Measurements from ENCODE around the gene KIR2DL4.
"Not testable (repeated sequence)": the region's sequence is repeated elsewhere in the genome, so short reads cannot be mapped to it uniquely, and the experiment has no call there.

KIR2DL4 gene

DNA sequence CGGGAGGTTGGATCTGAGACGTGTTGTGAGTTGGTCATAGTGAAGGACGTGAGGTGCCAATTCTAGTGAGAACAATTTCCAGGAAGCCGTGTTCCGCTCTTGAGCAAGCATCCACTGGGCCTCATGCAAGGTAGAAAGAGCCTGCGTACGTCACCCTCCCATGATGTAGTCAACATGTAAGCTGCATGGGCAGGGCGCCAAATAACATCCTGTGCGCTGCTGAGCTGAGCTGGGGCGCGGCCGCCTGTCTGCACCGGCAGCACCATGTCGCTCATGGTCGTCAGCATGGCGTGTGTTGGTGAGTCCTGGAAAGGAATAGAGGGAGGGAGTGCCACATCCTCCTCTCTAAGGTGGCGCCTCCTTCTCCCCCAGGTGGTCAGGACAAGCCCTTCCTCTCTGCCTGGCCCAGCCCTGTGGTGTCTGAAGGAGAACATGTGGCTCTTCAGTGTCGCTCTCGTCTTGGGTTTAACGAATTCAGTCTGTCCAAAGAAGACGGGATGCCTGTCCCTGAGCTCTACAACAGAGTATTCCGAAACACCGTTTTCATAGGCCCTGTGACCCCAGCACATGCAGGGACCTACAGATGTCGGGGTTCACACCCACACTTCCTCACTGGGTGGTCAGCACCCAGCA is 17.2 kb upstream of the KIR2DL4 start:
- not testable (repeated sequence) for H3K4me3 Mint-ChIP-seq; H3K4me1 Mint-ChIP-seq; H3K27ac Mint-ChIP-seq; DNase-seq; ATAC-seq; H3K9me3 Mint-ChIP-seq; H3K36me3 Mint-ChIP-seq (ENCODE audit: low read depth)
- peaks cover 11% of the 10 kb centered on the region for H3K27me3 Mint-ChIP-seq

DNA sequence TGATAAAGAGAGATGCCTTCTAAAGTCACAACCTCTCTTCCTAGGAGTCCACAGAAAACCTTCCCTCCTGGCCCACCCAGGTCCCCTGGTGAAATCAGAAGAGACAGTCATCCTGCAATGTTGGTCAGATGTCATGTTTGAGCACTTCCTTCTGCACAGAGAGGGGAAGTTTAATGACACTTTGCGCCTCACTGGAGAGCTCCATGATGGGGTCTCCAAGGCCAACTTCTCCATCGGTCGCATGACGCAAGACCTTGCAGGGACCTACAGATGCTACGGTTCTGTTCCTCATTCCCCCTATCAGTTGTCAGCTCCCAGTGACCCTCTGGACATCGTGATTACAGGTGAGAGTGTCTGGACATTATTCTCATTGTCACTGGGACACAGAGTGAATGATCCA is 15.3 kb upstream of the KIR2DL4 start:
- not testable (repeated sequence) for H3K9me3 Mint-ChIP-seq; H3K4me3 Mint-ChIP-seq; DNase-seq; H3K36me3 Mint-ChIP-seq (ENCODE audit: low read depth); H3K4me1 Mint-ChIP-seq; H3K27ac Mint-ChIP-seq; ATAC-seq
- H3K27me3 Mint-ChIP-seq = peaks cover 11% of the 10 kb centered on the region

DNA sequence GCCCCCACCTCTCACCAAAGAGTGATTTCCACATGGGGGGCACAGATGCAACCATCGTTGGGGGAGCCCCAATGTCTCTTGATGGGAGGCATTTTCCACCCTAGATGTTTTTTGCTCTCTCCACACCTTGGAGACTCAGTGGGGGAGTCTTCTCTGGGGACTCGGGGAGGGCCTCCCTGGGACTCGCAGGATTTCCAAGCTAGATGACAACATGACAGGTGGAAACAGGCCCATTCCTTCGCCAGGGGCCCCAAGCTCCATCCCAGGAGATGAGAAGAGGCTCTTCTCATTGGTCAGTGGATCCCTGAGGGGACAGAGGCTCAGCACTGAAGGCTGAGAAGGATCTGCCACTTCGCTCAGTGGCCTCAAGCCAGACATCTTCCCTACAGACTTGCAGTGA is 12.7 kb upstream of the KIR2DL4 start:
- no peaks in the 10 kb centered on the region for H3K36me3 Mint-ChIP-seq (ENCODE audit: low read depth)
- no peak overlapping the region for H3K27ac Mint-ChIP-seq
- H3K27me3 Mint-ChIP-seq = peaks cover 3% of the 10 kb centered on the region
- H3K4me3 Mint-ChIP-seq = no peak overlapping the region
- no peaks in the 10 kb centered on the region for H3K9me3 Mint-ChIP-seq
- no peak for DNase-seq
- ATAC-seq = no peak
- peaks cover 16% of the 10 kb centered on the region for H3K4me1 Mint-ChIP-seq

DNA sequence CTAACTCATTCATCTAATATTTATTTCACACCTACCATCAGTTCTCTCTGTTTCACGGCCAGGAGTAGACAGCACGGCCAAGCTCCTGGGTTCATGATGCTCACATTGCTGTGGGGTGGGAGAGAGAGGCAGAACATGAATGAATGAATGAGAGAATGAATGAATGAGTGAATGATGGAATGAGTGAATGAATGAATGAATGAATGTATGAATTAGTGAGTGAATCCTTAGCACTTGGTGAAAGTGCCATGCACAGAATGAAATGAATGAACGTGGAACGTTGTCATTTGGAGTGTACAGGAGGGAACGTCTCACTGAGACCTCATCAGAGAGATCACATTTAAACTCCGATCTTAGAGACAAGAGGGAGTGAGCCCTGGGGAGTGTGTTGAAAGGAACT is 11.9 kb upstream of the KIR2DL4 start:
- H3K4me3 Mint-ChIP-seq = no peak overlapping the region
- H3K36me3 Mint-ChIP-seq (ENCODE audit: low read depth) = no peaks in the 10 kb centered on the region
- ATAC-seq (no peak), DNase-seq (no peak)
- no peaks in the 10 kb centered on the region for H3K9me3 Mint-ChIP-seq
- peaks cover 3% of the 10 kb centered on the region for H3K27me3 Mint-ChIP-seq
- H3K27ac Mint-ChIP-seq = no peak overlapping the region
- peaks cover 16% of the 10 kb centered on the region for H3K4me1 Mint-ChIP-seq

DNA sequence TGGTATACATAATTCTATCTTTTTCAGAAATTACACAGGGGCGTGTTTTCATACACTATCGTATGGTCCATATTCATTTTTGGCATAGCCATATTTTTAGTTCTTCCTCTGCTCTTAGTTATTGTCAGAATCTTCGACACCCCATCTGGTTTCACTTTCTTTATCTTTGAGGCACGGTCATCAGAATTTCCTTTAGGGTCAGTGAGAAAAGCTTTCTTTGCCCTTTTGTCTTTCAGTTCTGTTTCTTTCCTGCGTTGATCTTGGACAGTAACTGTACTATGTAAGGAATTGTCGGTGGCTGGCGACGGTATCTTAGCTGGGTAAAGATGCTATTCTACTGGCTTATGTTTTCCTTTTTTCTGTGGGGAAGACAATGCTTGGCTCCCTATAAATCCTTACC is 10.6 kb upstream of the KIR2DL4 start:
- Mint-ChIP-seq H3K4me1 (peaks cover 16% of the 10 kb centered on the region), H3K27me3 (peaks cover under 1% of the 10 kb centered on the region), H3K27ac (no peak overlapping the region), H3K4me3 (peak overlapping the region; percentile 71), H3K36me3 (ENCODE audit: low read depth) (no peaks in the 10 kb centered on the region), H3K9me3 (no peaks in the 10 kb centered on the region)
- DNase-seq = no peak
- no peak for ATAC-seq

GRCh38 chr19:54795758-54796157 is 7.7 kb upstream of the KIR2DL4 start:
- Mint-ChIP-seq H3K27me3 (peaks cover 10% of the 10 kb centered on the region), H3K36me3 (ENCODE audit: low read depth) (no peaks in the 10 kb centered on the region), H3K4me1 (peaks cover 16% of the 10 kb centered on the region), H3K27ac (no peak overlapping the region), H3K4me3 (no peak overlapping the region), H3K9me3 (no peaks in the 10 kb centered on the region)
- no peak for ATAC-seq
- no peak for DNase-seq

DNA sequence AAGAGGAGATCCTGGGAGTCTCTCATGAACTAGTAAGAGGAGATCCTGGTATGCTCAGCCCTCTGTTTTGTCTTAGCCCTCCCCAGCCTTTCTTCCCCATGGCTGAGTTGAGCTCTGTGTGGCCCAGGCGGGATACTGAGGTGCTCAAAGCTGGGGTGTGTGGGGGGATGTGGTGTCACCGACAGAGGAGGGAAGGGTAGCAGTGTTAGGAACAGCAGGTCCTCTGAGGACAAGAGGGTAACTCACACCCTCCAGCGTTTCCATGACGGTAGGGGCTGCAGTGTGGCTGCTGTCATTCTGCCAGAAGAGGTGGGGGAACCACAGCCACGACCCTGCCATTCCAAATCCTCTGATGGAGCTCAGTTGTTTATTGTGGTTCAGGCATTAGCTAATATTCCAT is 691 bp downstream of the KIR2DL4 start:
- H3K4me1 Mint-ChIP-seq = no peaks in the 10 kb centered on the region
- peaks cover 9% of the 10 kb centered on the region for H3K27me3 Mint-ChIP-seq
- no peaks in the 10 kb centered on the region for H3K9me3 Mint-ChIP-seq
- H3K4me3 Mint-ChIP-seq = no peak overlapping the region
- ATAC-seq (peak; percentile 33), DNase-seq (peak; percentile 14)
- no peak overlapping the region for H3K27ac Mint-ChIP-seq
- H3K36me3 Mint-ChIP-seq (ENCODE audit: low read depth) = no peaks in the 10 kb centered on the region

- H3K36me3 Mint-ChIP-seq (ENCODE audit: low read depth) = no peaks in the 10 kb centered on the region
- H3K27me3 Mint-ChIP-seq = peaks cover 4% of the 10 kb centered on the region
- no peak overlapping the region for H3K27ac Mint-ChIP-seq
- DNase-seq (no peak), ATAC-seq (no peak)
- H3K4me3 Mint-ChIP-seq = no peak overlapping the region
- H3K4me1 Mint-ChIP-seq = no peaks in the 10 kb centered on the region
- peaks cover 2% of the 10 kb centered on the region for H3K9me3 Mint-ChIP-seq
Observed at GRCh38 chr19:54804571-54804970, 1.2 kb downstream of the KIR2DL4 start.

- DNase-seq (no peak), ATAC-seq (no peak)
- peaks cover 10% of the 10 kb centered on the region for H3K9me3 Mint-ChIP-seq
- no peak overlapping the region for H3K27ac Mint-ChIP-seq
- no peaks in the 10 kb centered on the region for H3K4me1 Mint-ChIP-seq
- no peaks in the 10 kb centered on the region for H3K36me3 Mint-ChIP-seq (ENCODE audit: low read depth)
- H3K27me3 Mint-ChIP-seq = peaks cover 7% of the 10 kb centered on the region
- no peak overlapping the region for H3K4me3 Mint-ChIP-seq
Observed at GRCh38 chr19:54805665-54806515, 2.5 kb downstream of the KIR2DL4 start.

- ATAC-seq = no peak
- Mint-ChIP-seq H3K27me3 (peaks cover 7% of the 10 kb centered on the region), H3K4me1 (no peaks in the 10 kb centered on the region), H3K9me3 (peaks cover 11% of the 10 kb centered on the region), H3K27ac (no peak overlapping the region), H3K4me3 (no peak overlapping the region), H3K36me3 (ENCODE audit: low read depth) (no peaks in the 10 kb centered on the region)
- DNase-seq = no peak
Observed at GRCh38 chr19:54806516-54806838, 3.1 kb downstream of the KIR2DL4 start.

GRCh38 chr19:54814571-54814970 is 11.2 kb downstream of the KIR2DL4 start:
- not testable (repeated sequence) for H3K27me3 Mint-ChIP-seq; H3K27ac Mint-ChIP-seq; H3K4me3 Mint-ChIP-seq; DNase-seq; H3K4me1 Mint-ChIP-seq; ATAC-seq; H3K36me3 Mint-ChIP-seq (ENCODE audit: low read depth)
- peaks cover 15% of the 10 kb centered on the region for H3K9me3 Mint-ChIP-seq

- H3K4me3 Mint-ChIP-seq = peak within 1 kb of the TSS; percentile 24
- H3K9me3 Mint-ChIP-seq; H3K4me1 Mint-ChIP-seq; ATAC-seq; DNase-seq; H3K27me3 Mint-ChIP-seq; H3K36me3 Mint-ChIP-seq (ENCODE audit: low read depth): not testable (repeated sequence)
- H3K27ac Mint-ChIP-seq = peak within 1 kb of the TSS; percentile 25
Observed at GRCh38 chr19:54816251-54816650, 12.8 kb downstream of the KIR2DL4 start, which contains the start of gene KIR3DL1. Gene KIR3DL1, plus strand, starts transcription at chr19:54816468.

DNA sequence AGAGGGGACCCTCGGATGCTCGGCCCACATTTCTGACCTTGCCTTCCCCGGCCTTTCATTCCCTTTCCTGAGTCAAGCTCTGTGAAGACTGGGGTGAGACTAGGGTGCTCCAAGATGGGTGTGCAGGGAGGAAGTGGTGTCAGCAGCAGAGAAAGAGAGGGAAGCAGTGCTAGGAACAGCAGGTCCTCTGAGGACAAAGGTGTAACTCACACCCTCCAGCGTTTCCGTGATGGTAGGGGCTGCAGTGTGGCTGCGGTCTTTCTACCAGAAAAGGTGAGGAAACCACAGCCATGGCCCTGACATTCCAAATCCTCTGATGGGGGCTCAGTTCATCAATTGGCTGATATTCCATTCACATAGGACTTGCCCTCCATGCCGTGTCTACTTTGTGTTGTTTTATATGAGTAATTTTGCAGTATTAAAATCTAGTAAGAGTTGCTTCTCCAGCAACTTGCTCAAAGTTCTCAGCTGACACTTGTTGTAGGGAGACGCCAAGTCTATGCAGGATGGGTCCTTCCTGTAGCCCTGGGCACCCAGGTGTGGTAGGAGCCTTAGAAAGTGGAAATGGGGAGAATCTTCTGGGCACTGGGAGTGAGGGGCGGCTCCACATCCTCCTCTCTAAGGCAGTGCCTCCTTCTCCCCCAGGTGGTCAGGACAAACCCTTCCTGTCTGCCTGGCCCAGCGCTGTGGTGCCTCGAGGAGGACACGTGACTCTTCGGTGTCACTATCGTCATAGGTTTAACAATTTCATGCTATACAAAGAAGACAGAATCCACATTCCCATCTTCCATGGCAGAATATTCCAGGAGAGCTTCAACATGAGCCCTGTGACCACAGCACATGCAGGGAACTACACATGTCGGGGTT is 14.5 kb downstream of the KIR2DL4 start:
- Mint-ChIP-seq H3K4me1 (no peaks in the 10 kb centered on the region), H3K4me3 (no peak overlapping the region), H3K27ac (no peak overlapping the region), H3K27me3 (peaks cover 4% of the 10 kb centered on the region), H3K36me3 (ENCODE audit: low read depth) (no peaks in the 10 kb centered on the region), H3K9me3 (no peaks in the 10 kb centered on the region)
- ATAC-seq (no peak), DNase-seq (no peak)

DNA sequence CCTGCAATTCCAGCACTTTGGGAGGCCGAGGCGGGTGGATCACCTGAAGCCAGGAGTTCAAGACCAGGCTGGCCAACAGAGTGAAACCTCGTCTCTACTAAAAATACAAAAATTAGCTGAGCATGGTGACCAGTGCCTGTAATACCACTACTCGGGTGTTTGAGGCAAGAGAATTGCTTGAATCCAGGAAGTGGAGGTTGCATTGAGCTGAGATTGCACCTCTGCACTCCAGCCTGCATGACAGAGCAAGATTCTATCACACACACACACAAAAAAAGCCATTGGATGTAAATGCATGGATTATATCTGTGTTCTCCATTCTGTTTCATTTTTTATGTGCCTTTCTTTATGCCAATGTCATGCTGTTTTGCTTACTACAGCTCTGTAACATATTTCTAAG is 21.0 kb downstream of the KIR2DL4 start:
- not testable (repeated sequence) for H3K4me3 Mint-ChIP-seq

GRCh38 chr19:54825326-54825725 is 21.9 kb downstream of the KIR2DL4 start:
- not testable (repeated sequence) for ATAC-seq; H3K27me3 Mint-ChIP-seq; H3K36me3 Mint-ChIP-seq (ENCODE audit: low read depth); H3K4me1 Mint-ChIP-seq; H3K4me3 Mint-ChIP-seq; H3K27ac Mint-ChIP-seq; DNase-seq; H3K9me3 Mint-ChIP-seq

More for the DNA sequence above, 21.0 kb downstream of the KIR2DL4 start:
- H3K4me1 Mint-ChIP-seq; H3K27ac Mint-ChIP-seq; ATAC-seq; H3K9me3 Mint-ChIP-seq; DNase-seq; H3K36me3 Mint-ChIP-seq (ENCODE audit: low read depth); H3K27me3 Mint-ChIP-seq: not testable (repeated sequence)
